Fibroblast of upper back skin (primary cell): Measurements from ENCODE around the gene JDP2.
"Not testable (repeated sequence)": the region's sequence is repeated elsewhere in the genome, so short reads cannot be mapped to it uniquely, and the experiment has no call there.

Experiments used
- DNase-seq: peaks from one replicate; pipeline ENCODE4 v3.0.0-alpha.2; 2013

The JDP2 gene, protein sequence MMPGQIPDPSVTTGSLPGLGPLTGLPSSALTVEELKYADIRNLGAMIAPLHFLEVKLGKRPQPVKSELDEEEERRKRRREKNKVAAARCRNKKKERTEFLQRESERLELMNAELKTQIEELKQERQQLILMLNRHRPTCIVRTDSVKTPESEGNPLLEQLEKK

DNA sequence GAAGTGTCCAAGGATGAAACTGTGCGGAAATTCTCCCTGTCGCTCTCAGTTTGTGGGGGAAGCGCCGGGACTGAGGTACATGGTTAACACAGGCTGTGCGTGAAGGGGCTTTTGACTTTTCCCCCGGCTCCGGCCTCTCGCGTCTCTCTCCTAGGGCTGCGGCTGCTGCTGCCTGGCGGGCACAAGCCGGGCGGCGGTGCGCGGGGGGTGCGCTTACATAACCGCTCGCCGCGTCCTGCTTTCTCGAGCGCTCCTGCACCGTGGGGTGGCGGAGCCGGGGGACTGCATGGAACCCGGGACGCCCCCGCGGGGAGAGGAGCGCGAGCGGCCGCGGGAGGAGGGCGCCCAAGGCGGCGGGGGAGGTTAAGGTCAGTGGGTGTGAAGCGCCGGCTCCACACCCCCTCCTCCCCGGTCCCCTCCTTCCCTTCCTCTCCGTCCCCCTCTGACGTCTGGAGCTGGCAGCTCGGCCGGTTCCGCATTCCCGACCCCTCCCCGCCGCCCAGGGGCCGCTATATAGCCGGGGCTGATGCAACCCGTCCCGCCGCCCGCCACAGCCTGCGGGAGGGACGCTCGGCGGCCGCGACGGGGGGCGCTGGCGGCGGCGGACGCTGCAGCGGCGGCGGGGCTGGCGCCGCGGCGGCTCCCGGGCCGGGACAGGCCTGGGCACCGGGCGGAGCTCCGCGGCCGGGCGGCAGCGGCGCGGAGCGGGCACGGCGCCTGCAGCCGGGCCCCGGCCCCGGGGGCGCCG, at the start of gene JDP2:
Gene JDP2, plus strand, starts transcription at position 541 of the 748 bp plus-strand sequence. CDS start 9,899 bp downstream, outside the sequence.
- DNase-seq, result peak; percentile 91

DNA sequence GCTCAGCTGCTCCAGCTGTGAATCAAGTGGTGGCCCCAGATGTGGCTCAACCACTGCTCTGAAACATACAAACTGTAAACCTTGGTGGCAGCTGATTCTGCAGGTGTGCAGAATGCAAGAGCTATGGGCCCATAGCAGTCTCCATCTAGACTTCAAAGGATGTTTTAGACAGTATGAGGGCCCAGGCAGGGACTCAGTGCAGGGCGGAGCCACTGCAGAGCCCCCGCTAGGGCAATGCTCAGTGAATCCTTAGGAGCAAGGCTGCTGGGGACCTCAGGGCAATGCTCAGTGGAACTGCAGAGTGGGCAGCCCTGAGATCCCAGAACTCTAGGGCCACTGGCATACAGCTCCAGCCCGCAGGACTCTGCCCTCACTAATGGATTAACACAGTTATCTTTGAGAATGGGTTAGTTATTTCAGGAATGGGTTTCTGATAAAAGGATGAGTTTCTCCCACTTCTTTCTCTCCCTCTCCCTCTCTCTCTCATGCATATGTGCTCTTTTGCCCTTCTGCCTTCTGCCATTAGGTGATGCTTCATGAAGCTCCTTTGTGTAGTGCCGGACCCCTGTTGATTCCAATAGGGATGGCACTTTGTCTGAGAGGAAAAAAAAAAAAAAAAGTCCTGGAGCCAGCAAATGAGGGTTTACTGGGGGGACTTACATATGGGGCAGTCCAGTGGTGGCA, 48.4 kb upstream of the JDP2 start:
- DNase-seq, result no peak

DNA sequence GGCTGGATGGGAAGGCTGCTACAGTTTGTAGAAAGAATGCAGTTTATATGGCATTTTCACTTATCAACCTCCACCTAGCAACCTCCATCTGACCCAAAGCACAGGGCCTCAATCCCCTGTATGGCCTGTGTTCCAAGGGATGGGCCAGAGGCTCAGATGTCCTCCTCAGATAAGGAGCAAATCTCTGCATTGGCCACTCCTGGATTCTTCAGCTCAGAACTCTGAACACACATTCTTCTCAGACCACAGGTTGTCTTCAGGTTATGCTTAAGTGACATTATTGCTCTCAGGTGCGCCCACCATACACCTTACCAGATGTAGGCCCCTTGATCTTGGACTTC, 47.9 kb upstream of the JDP2 start:
- no peak for DNase-seq

DNA sequence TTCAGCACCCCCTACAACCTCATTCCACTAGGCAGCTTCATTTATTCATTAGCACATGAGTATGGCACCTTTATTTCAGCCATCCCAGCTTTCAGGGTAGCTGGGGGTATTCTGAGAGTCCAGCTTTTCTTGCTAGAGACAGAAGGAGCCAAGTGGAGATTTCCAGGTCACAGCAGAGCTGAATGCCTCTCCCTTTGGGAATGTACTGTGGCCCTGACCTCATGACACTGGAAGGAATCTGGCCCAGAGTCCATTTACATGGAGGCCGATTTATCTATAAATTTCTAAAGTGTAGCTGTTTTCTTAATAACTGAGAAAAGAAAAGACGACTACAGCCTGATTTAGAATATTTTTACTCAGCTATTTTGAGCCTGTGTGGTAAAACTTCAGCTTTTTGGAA, 47.2 kb upstream of the JDP2 start:
- no peak for DNase-seq

DNA sequence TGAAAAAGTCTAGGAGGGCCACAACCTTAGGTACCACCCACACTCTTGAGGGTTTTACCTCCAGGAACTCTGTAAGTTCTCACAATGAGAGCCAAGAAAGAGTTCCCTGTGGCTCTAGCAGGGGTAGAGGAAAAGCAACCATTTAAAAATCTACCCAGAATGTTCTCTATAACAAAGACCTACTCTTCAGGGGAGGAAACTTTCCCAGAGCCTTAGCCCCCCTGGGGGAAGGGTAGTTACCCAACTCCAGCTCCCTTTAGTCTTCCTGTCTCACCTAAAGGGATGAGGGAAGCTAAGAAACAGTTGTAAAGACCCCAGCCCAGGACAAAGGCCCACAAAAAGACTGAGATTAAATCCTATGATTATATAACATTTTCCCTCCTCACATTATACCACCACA, 46.2 kb upstream of the JDP2 start:
- DNase-seq, result no peak

DNA sequence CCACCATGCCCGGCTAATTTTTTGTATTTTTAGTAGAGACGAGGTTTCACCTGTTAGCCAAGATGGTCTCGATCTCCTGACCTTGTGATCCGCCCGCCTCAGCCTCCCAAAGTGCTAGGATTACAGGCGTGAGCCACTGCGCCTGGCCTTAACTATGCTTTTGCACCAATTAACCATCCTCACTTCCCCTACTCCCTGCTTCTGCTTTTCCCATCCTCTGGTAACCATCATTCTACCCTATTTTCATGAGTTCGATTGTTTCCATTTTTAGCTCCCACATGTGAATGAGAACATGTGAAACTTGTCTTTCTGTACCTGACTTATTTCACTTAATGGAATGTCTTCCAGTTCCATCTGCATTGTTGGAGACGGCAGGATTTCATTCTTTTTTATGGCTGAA, 44.6 kb upstream of the JDP2 start:
- DNase-seq, result not testable (repeated sequence)

DNA sequence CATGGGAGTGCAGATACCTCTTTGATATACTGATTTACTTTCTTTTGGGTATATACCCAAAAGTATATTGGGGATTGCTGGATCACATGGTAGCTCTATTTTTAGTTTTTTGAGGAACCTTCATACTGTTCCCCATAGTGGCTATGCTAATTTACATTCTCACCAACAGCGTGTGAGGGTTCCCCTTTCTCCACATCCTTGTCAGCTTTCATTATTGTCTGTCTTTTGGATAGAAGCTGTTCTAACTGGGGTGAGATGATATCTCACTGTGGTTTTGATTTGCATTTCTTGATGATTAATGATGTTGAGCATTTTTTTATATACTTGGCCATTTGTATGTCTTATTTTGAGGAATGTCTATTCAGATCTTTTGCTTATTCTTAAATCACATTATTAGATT, 44.1 kb upstream of the JDP2 start:
- no peak for DNase-seq

DNA sequence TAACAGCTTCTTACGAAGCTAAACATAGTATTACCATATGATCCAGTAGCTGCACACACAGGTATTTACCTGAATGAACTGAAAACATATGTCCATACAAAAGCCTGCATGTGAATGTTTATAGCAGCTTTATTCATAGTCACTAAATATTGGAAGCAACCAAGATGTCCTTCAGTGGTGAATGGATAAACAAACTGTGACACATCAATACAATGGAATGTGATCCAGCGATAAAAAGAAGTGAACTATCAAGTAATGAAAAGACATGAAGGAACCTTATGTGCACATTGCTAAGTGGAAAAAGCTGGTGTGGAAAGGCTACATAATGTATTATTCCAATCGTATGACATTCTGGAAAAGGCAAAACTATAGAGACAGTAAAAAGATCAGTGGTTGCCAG, 38.1 kb upstream of the JDP2 start:
- peak; percentile 11 for DNase-seq

DNA sequence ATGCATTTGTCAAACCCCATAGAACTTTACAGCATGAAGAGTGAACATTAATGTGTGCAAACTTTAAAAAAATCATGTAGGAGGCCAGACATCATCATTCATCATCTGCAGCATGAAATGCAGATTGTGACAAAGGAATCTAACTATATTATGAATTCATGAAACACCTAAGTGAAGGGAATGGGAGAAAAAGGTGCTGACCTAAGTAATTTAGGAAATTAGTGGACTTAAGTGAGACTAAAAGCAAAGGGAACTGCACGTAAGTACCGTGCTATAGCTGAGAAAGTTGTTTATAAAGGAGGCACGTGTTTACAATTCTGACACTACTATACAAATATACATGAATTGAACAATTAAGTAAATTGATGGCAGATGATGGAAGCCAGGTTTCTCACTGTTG, 37.6 kb upstream of the JDP2 start:
- DNase-seq, result no peak

DNA sequence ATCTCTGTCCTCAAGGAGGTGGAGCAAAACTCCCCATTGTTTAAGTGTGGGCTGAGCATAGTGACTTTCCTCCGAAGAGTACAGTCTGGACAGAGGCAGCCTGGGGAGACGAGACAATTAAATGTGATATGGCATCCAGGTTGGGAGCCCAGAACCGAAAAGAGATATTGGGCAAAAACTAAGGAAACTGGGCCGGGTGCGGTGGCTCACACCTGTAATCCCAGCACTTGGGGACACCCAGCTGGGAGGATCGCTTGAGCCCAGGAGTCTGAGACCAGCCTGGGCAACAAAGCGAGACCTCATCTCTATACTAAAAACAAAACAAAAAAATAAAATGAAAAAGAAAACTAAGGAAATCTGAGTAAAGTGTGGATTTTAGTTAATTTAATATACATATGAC, 35.9 kb upstream of the JDP2 start:
- no peak for DNase-seq

DNA sequence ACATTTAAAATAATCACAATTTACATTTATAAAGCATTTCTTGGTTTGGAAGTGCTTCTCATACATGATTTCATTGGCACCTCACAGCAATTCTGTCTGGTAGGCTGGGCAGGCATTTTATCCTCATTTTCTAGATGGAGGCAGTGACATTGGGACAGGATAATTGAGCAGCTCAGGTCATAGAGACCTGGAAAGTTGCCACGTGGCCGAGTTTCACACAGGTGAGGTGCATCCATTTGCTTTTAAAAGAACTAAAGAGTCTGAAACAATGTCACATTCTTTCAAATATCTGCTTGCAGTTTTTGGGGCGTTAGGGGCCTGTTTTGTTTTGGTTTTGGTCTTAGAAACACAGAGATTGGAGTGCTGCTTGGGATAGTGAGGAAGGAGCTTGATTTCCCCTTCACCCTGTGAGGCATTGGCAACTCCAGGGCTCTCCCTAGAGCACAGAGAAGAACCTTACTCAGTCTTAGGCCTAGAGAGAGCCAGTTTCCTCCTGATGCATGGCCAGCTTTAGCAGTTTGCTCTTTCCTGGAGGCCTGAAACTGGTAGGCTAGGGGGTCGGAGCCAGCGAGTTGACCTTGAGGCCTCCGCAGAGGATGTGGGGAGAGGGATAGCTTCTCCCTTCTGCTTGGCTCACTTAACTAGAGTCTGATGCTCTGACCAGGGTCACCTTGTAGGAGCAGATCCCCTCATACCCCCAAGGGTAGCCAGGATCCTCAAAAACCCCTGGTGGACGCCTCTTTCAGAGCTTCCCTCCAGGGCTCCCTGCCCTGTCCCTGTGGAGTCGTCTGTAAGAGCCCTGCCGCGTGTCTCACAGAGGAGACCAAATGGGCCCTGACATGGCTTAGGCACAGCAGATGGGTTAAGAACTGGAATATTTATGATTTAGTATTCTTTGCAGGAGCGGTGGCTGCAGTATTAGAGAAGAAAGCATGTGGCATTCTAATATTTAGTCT, 34.9 kb upstream of the JDP2 start:
- no peak for DNase-seq

DNA sequence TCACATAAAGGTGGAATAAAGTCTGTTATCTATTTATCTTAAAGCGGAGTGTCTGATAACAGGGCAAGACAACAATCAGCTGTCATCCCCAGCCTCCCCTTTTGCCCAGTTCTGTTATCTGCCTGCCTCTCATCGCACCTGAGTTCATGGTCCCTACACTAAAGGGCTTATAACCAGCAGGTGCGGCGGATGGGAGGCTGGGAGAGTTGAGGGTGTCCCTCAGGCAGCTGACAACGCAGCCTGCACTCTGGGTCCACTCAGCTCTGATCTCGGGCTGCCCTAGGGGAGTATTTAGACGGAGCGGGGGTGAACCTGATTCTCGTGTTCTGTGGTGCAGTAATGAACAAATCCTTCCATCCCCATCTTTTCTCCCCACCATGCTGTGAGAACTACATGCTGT, 34.0 kb upstream of the JDP2 start:
- no peak for DNase-seq

DNA sequence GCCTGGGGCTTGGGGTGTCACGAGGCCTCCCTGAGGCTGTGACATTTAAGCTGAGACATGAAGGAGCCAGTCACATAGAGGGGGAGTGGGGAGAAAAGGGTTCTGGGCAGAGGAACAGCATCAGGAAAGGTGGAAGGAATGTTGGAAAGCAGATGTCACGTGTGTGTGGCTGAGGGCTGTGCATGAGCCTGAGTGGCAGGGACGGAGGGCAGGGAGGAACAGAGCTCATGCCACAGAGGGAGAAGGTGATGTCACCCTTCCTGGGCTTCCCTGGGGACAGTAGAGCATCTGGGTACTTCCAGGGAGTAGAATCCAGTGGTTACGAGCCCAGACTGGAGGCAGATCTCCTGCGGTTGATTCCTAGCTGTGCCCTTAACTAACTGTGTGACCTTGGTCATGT, 32.0 kb upstream of the JDP2 start:
- no peak for DNase-seq

DNA sequence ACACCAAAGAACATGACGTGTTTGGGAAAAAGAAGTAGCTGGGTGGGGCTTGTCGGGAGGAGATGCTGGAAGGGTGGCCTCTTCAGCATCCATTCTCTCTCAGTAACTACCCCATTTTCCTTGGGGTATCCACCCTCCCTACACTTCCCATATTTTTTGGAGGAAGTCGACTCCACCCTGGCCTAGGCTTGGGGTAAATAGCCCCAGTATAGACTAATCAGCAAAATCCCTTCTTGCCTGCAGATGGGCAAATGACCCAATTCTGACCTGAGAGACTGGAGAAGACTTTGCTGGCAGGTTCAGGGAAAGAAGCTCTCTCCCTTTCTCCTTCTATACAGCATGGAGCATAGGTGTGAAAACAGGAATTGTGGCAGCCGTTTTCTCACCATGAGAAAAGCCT, 28.5 kb upstream of the JDP2 start:
- DNase-seq, result no peak

DNA sequence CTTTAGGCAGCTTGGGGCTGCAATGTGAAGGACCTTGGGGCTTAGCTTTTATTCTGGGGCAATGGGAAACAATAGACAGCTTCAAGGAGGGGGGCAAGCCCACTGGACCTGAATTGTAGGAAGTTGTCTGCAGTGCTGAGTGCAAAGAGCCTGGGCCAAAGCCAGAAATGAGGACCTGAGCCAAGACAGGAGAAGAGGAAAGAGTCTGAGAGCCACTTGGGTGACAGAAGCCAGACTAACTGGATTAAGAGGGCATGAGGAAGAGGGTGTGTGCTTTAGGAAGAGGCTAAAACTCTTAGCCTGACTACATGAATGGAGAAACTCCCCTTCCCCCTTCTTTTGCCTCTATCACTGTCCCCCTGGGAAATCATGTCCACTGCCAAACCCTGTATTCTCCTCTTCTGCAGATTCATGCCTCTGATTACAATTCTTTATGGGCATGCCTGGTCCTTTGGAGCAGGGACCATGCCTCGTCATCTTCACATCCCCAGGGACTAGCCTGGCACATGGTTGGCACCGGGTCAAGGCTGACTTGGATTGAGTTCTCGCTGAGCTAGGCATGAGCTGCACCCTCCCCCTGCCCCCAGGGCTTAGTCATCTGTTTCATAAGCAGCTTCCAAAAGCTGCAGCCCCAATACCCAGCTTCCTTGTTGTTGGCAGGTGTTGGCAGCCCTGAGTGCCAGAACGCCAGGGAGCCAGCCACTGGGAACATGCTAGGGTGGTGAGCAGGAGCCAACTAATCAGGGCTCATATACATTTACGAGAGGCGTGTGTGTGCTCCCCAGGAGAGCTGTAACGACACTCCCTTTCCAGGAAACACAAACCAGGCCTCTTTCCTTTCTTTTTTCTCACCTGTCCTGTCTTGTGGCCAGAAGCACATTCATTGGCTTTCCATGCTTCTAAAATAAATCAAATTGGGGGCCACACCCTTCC, 27.7 kb upstream of the JDP2 start:
- DNase-seq, result peak; percentile 13

DNA sequence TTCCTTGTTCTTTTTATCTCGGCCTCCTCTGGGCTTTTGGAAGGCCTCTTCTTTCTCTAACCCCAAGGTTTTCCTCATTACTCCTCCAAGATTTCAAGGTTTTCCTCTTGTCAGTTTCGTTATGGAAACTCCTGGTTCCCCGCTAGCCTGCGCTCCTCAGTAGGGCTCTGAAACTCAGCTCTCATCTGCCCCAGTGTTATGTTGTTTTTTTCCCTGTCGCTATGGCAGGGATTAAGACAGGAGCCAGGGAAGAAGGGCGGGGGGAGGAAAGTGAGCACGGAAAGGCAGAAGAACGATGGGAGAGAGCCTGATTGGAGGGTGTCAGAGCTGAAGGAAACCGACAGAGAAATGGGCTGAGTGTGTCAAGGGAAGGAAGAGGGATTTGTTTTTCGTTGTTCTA, 26.5 kb upstream of the JDP2 start:
- peak; percentile 18 for DNase-seq

DNA sequence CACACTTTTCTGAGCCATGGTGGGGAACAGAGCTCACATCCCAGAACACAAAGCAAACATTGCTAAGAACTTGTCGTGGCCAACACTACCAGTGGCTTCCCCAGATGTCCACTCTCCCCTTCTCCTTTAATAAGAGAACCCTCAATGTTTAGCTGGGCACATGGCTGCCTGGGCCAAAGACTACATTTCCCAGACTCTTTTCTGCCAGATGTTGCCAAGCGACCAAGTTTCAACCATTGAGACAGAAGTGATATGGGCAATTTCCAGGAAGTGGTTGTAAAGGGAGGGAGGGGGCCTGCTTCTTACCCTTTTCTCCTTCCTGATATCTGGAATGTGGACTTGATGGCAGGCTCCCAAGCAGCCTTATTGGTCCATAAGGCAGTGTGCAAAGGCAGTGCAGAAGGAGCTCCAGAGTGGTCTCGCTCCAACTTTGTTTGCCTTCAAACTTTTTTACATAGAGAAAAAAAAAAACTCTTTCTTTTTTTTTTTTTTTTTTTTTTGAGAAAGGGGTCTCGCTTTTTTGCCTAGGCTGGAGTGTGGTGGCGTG, 24.9 kb upstream of the JDP2 start:
- no peak for DNase-seq

DNA sequence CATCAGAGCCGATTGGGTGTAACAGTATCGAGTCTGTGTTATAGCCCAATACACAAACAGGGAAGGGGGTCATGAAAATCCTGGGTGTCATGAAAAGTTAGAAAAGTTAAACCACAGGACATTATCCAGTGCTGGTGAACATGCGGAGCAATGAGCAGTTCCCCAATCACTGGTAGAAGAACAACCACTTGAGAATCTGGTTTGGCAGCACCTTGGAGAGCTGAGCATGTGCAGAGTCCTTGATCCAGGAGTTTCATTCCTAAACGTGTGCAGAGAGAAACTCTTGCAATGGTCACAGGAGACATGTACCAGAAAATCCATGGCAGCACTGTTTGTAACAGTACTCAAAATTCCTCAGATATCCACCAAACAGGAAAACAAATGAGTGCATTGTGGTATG, 23.0 kb upstream of the JDP2 start:
- no peak for DNase-seq

DNA sequence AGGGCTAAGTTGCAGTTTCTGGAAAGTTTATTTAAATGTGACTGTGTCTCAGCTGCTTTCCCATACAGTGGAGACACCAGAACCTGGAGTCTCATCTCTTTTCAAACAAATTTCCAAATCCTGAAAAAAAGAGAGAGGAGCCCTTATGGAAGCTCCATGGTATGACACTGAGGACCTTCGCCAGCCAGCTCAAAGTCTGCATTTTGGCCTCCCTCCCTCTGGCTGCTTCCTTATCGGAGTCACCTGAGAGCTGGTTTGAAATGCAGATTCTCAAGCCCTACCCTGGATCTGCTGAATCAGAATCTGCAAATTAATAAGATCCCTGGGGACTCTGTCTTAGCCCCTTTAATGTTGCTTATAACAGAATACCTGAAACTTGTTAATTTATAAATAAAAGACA, 21.7 kb upstream of the JDP2 start:
- DNase-seq, result no peak

DNA sequence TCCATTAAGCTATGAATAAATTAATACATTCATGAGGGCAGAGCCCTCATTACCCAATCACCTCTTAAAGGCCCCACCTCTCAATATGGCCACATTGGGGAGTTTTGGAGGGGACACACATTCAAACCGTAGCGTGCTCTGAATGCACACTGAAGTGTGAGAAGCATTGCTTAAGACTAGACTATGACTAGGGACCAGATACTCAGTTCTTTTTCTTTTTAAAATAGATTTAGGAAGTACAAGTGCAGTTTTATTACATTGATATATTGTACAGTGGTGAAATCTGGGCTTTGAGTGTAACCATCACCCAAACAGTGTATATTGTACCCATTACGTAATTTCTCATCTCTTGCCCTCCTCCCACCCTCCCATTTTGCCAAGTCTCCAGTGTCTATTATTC, 21.0 kb upstream of the JDP2 start:
- DNase-seq, result no peak

DNA sequence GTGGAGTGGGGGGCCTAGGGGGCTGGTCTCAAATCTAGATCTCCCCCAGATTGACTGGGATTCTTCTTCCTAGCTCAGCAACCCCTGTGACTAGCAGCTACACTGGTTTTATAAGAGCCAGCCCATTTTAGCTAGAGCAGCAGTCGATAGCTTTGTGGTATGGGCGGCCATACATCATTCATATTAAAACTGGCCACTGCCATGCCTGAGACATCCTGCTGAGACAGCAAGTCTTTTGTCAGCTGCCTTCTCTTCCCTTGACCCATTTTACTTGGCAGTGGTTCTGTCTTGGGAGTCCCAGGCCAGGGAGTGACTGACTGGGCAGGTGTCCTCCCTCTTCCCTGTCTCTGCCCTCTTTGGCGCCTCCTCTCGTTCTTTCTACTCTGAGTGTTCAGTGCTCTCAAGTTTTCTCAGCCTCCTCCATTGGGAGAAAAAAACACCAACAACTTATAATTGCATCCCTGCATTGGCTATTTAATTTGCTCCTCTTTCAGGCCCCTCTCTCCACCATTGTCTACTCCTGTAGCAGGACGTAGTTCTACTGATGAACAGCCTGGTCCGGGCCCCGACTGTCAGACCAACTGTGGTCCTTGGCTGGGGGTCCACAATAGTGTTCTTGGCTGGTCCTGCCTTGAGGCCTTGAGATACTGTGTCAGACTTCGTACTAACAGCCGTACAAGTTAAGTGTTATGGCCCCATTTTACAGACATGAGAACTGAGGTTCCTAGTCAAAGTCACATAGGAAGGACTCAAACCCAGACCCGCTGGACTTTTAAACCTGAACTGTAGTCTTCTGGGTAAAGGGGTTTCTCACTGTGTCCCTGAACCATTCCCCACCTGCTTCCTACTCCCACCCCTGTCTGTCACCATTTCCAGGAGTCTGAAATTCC, 18.3 kb upstream of the JDP2 start:
- no peak for DNase-seq
